Stimulated activated CD8-positive, alpha-beta memory T cell treated with anti-CD3 and anti-CD28 coated beads, Interleukin-2, amount 100 ng/mL, for 48 hours (primary cell): Measurements from ENCODE around the gene SLC30A4.
"Not testable (repeated sequence)": the region's sequence is repeated elsewhere in the genome, so short reads cannot be mapped to it uniquely, and the experiment has no call there.

Experiments
- DNase-seq, 2 donors: peaks; one replicate each; pipeline ENCODE4 v3.0.0-alpha.2; 2020; ENCODE audit warnings: low read depth in 2 of 2

SLC30A4 gene

GRCh38 chr15:45522328-45523165, at the start of gene SLC30A4:
TSS of gene SLC30A4 (minus strand) at chr15:45522755. CDS start at chr15:45522354, 401 bp downstream.
- peak; percentile 42 to 43 for DNase-seq

GRCh38 chr15:45555934-45556608, 33.5 kb upstream of the SLC30A4 start:
- no peak for DNase-seq

GRCh38 chr15:45551676-45552075, 29.1 kb upstream of the SLC30A4 start:
- no peak for DNase-seq

- DNase-seq = no peak
Observed at GRCh38 chr15:45550436-45550835, 27.9 kb upstream of the SLC30A4 start.

GRCh38 chr15:45549541-45550220, 27.1 kb upstream of the SLC30A4 start:
- no peak for DNase-seq

GRCh38 chr15:45548753-45549520, 26.4 kb upstream of the SLC30A4 start:
- no peak for DNase-seq

- no peak for DNase-seq
Observed at GRCh38 chr15:45546789-45547188, 24.2 kb upstream of the SLC30A4 start.

- no peak for DNase-seq
Observed at GRCh38 chr15:45544266-45545023, 21.9 kb upstream of the SLC30A4 start.

- DNase-seq = no peak
Observed at GRCh38 chr15:45543051-45543450, 20.5 kb upstream of the SLC30A4 start.

GRCh38 chr15:45540531-45540930, 18.0 kb upstream of the SLC30A4 start:
- no peak for DNase-seq

GRCh38 chr15:45539680-45540079, 17.1 kb upstream of the SLC30A4 start:
- DNase-seq = no peak

GRCh38 chr15:45536934-45537333, 14.4 kb upstream of the SLC30A4 start:
- no peak for DNase-seq

- DNase-seq = no peak
Observed at GRCh38 chr15:45535486-45536042, 13.0 kb upstream of the SLC30A4 start.

GRCh38 chr15:45534821-45535220, 12.3 kb upstream of the SLC30A4 start:
- no peak for DNase-seq

- DNase-seq = not testable (repeated sequence)
Observed at GRCh38 chr15:45532892-45533291, 10.3 kb upstream of the SLC30A4 start.

GRCh38 chr15:45529613-45530012, 7.1 kb upstream of the SLC30A4 start:
- DNase-seq = no peak

- no peak for DNase-seq
Observed at GRCh38 chr15:45527086-45527485, 4.5 kb upstream of the SLC30A4 start.

- no peak for DNase-seq
Observed at GRCh38 chr15:45523166-45523460, 558 bp upstream of the SLC30A4 start.

- no peak for DNase-seq
Observed at GRCh38 chr15:45521596-45522327, 793 bp downstream of the SLC30A4 start.

GRCh38 chr15:45510758-45511280, 11.7 kb downstream of the SLC30A4 start:
- DNase-seq = no peak
